Coronary artery (tissue), 2 donors: ENCODE measurements around the gene LRRN4CL.
A peak's percentile ranks its signal among the peaks of the same experiment; 100 is the strongest.

Source experiments
- DNase-seq: peaks from one replicate; pipeline ENCODE4 v3.0.0-alpha.2; 2017; ENCODE audit warnings: low spot score
- H3K27ac ChIP-seq, 2 donors: fragments of 200-600 bp; sonication (generic); one replicate each; pipeline ENCODE4 v1.5.1; 2016 to 2019
- H3K4me3 ChIP-seq: fragments of 200-600 bp; sonication (generic); 2 replicates; pipeline ENCODE4 v1.5.1; 2016; ENCODE audit warnings: mild to moderate bottlenecking, moderate library complexity
- CTCF ChIP-seq: fragments of 200-600 bp; sonication (generic); IDR thresholded peaks from one replicate; pipeline ENCODE4 v1.5.1; 2019; ENCODE audit warnings: antibody characterized with exemption

Gene LRRN4CL

GRCh38 chr11:62645671-62645945 lies 43.7 kb downstream of the LRRN4CL start:
- peak overlapping the region; percentile 80 for H3K4me3 ChIP-seq
- DNase-seq, result no peak
- peak overlapping the region; percentile 80 to 90 for H3K27ac ChIP-seq
- TF ChIP-seq CTCF, result no peak

GRCh38 chr11:62644220-62644619 lies 45.1 kb downstream of the LRRN4CL start:
- no peak for TF ChIP-seq CTCF
- no peak overlapping the region for H3K27ac ChIP-seq
- no peak for DNase-seq
- no peak overlapping the region for H3K4me3 ChIP-seq
